Esophagus (tissue), 2 donors: ENCODE data around the gene CHI3L1. TPM values are rescaled to one million over a fixed set of nuclear protein-coding genes. Genes with fewer than 3 reads are reported as not detected.

Experiments used
- H3K27ac ChIP-seq, 2 donors: one replicate each; pipeline ENCODE4 v1.5.1; 2013; ENCODE audit warnings: low read depth in 2 of 2, mild to moderate bottlenecking in 2 of 2, inconsistent platforms in 1 of 2, low read length in 1 of 2, moderate library complexity in 1 of 2
- H3K27me3 ChIP-seq, 2 donors: one replicate each; pipeline ENCODE4 v1.6.1; 2013; ENCODE audit warnings: low read length in 2 of 2, control low read depth in 1 of 2, mild to moderate bottlenecking in 1 of 2; ENCODE audit not compliant: insufficient read depth in 2 of 2, control insufficient read depth in 1 of 2
- H3K36me3 ChIP-seq, 2 donors: one replicate each; pipeline ENCODE4 v1.6.1; 2013; ENCODE audit warnings: low read length in 1 of 2; ENCODE audit not compliant: control insufficient read depth in 2 of 2, insufficient read depth in 2 of 2
- H3K4me1 ChIP-seq, 2 donors: one replicate each; pipeline ENCODE4 v1.6.1; 2013; ENCODE audit warnings: low read length in 1 of 2; ENCODE audit not compliant: control insufficient read depth in 2 of 2, insufficient read depth in 2 of 2
- H3K4me3 ChIP-seq, 2 donors: one replicate each; pipeline ENCODE4 v1.5.1; 2013; ENCODE audit warnings: low read length in 2 of 2, mild to moderate bottlenecking in 2 of 2, low read depth in 1 of 2, moderate library complexity in 1 of 2
- H3K9me3 ChIP-seq, 2 donors: one replicate each; pipeline ENCODE4 v1.6.1; 2013; ENCODE audit warnings: mild to moderate bottlenecking in 2 of 2, low read depth in 1 of 2, low read length in 1 of 2, moderate library complexity in 1 of 2; ENCODE audit not compliant: control insufficient read depth in 2 of 2, insufficient read depth in 1 of 2
- WGBS, 2 donors: extraction: QIAGEN DNeasy Blood & Tissue Kit; methylation state at CpG; one replicate each; pipeline ENCODE4 v1.1.7; 2013; 5-methylcytosine and 5-hydroxymethylcytosine counted together
- polyA plus RNA-seq, 2 donors: library from polyadenylated mRNA; stranded (reverse); fragments of 200-250 nt; gene quantifications; one replicate each; pipeline ENCODE4 v1.2.3, GENCODE V29; 2013
- donor health status: healthy with polysubstance abuse.
- donor health status: Bipolar disorder and iron deficiency.

Gene CHI3L1
- polyA plus RNA-seq, 2 donors: 3.3 to 19.6 TPM

DNA sequence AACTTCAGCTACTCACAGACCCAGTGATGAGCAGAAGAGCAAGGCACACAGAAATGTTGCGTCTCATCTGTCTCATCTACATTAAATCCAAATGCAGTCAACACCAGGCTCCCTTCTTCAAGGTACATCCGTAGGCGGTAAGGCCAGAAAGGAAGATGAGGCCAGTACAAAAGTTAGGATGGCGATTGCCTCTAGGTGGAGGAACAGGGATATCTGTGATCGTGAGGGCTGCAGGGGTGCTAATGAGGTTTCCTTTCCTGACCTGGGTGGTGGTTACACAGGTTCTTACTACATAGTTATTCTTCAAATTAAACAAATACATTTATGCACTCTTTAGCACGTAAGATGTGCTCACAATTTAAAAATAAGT, 9.5 kb downstream of the CHI3L1 start:
- no peak overlapping the region for H3K4me3 ChIP-seq
- no peak overlapping the region for H3K27ac ChIP-seq
- H3K4me1 ChIP-seq: no peaks in the 10 kb centered on the region
- H3K27me3 ChIP-seq: no peaks in the 10 kb centered on the region
- 89 to 91% methylated on average over 6 of the region's 6 CpGs for WGBS, 2 donors
- H3K9me3 ChIP-seq: no peaks in the 10 kb centered on the region
- no peaks in the 10 kb centered on the region for H3K36me3 ChIP-seq

DNA sequence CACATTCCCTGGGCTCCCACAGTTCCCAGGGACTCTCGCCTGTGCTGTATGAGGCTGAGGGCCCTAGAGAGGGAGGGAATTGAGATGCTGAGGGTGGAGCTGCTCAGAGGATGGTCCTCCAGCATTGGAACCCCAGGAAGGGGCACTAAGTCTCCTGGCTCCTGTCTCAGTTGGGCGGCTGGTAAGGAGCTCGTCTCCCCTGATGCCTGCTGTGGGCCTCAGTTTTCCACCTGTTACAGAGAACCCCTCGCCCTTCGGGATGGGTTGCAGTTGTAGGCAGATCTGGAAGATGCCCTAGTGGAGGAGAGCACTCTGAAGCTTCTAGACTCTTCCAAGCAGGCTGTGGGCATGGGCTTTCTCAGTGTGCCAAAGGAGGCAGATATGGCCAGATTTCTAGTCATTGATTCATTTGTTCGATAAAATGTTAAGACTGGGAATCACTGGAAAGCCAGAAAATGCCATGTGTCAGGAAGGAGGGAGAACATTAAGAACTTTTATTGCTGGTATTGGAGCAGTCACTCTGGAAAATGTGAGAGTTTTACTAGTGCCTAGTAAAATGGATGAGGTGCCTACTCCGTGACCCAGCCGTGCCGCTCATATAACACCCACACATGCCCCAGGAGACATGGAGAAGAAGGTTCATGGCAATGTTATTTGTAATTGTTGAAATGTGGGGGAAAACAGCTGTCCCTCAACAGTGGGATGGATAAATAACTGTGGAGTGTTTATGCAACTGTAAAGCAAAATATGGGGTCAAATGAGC, 10.1 kb downstream of the CHI3L1 start:
- H3K27me3 ChIP-seq: no peaks in the 10 kb centered on the region
- H3K4me1 ChIP-seq: no peaks in the 10 kb centered on the region
- no peak overlapping the region for H3K27ac ChIP-seq
- no peaks in the 10 kb centered on the region for H3K36me3 ChIP-seq
- no peak overlapping the region for H3K4me3 ChIP-seq
- 93 to 95% methylated on average over 9 of the region's 9 CpGs for WGBS, 2 donors
- H3K9me3 ChIP-seq: no peaks in the 10 kb centered on the region

DNA sequence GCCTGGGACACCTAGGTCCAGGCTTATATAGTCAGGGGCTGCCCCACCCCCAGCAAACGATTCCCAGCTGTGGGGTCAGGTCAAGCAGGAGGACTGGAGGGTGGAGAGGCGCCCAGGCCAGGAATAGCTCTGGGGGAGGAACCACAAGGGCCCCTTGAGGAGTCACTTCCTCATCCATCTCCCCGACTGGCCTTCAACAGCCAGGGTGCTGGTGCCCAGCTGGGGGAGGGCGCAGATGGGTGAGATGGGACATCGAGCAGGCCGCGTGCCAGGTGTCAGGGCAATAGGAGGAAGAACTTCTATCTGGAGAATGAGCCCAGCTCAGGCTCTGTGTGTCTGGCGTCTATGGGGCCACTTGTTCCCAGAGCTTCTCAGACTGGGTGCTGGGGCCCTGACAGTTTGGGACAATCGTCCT, 10.7 kb downstream of the CHI3L1 start:
- H3K4me3 ChIP-seq: no peak overlapping the region
- H3K27ac ChIP-seq: no peak overlapping the region
- no peaks in the 10 kb centered on the region for H3K36me3 ChIP-seq
- H3K4me1 ChIP-seq: no peaks in the 10 kb centered on the region
- 66 to 80% methylated on average over 9 of the region's 9 CpGs for WGBS, 2 donors
- no peaks in the 10 kb centered on the region for H3K9me3 ChIP-seq
- H3K27me3 ChIP-seq: no peaks in the 10 kb centered on the region

DNA sequence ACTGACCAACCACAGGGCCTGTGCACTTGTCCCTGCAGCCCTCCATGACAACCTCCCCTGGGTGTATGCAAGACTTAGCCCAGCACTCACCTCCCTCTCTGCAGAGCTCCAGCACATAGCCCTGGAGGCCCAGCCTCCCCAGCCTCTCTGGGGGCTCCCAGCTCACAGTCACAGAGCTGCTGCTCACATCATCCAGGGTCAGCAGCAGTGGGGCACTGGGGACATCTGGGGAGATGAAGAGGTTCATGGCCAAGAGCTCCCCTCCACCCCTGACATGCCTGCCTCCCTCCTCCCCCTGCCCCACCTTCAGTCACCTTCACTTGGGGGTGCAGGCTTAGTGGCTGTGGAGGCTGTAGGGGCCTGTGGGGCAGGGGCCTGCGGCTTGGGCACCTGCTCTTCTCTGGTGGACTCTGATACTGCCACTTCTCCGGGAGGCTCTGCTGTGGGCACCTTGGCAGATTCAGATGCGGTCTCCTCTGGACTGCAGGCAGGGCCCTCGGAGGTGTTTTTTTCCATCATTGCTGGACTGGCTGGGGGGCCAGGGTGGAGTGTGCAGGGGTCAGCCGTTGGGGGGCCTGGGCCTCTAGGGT, 11.2 kb downstream of the CHI3L1 start, which contains the start of gene MYBPH:
TSS of gene MYBPH (minus strand) at position 590 of the 590 bp plus-strand sequence. CDS start at position 519, 71 bp downstream.
- Histone ChIP-seq H3K36me3 (no peaks in the 10 kb centered on the region), H3K9me3 (no peaks in the 10 kb centered on the region), H3K27me3 (no peaks in the 10 kb centered on the region), H3K4me3 (no peak within 1 kb of the TSS), H3K4me1 (no peaks in the 10 kb centered on the region), H3K27ac (no peak within 1 kb of the TSS)
- 78 to 84% methylated on average over 5 of the region's 5 CpGs for WGBS, 2 donors

DNA sequence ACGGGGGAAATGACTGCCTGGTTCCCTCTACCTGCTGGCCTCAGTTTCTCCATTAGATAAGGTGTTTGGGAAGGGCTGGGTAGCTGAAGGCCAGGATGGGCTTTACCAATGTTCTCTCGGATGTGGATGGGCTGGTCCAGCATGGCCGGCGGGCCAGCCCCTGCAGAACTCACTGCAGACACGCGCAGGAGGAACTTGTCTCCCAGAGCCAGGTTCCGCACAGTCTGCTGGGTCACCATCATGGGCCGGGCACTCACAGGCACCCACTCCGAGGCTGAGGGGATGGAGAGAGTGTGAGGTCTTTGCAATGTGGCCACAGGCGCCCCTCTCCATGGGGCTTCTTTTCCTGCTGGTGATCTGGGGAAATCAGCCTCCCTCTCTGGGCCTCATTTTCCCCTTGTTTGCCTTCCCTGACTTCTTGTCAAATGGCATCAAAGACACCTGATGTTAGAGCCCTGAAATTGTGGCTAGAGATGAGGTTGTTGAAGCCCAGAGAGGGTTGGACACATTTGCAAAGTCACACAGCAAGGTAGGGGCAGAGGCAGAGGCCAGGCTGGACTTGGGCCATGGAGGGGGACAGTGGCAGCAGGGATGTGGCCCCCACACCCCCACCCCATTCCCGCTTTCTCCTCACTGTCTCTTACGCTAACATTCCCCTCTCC, 12.0 kb downstream of the CHI3L1 start:
- Histone ChIP-seq H3K4me1 (no peaks in the 10 kb centered on the region), H3K4me3 (no peak overlapping the region), H3K9me3 (no peaks in the 10 kb centered on the region), H3K27me3 (no peaks in the 10 kb centered on the region), H3K36me3 (no peaks in the 10 kb centered on the region), H3K27ac (no peak overlapping the region)
- 91 to 92% methylated on average over 12 of the region's 12 CpGs for WGBS, 2 donors

DNA sequence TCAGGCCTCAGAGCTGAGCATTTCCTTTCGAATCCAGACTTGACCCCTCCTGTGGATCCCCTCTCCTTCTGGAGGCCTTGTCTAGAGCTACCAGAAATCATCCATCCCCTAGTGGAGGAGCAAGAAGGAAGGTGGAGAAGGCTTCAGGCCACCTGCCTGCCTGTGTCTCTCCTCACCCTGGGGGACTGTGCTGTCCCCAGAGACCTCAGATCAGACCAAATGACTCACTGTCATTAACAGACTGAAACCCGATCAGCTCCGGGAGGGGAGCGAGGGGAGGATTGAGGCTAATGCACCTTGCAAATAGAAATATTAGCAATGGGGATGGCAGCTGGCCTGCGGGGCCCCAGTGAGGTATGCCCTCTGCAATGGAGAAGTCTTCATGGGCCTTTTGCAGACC, 12.9 kb downstream of the CHI3L1 start:
- WGBS, 2 donors: 77 to 86% methylated on average over 5 of the region's 5 CpGs
- H3K4me3 ChIP-seq: no peak overlapping the region
- H3K4me1 ChIP-seq: no peaks in the 10 kb centered on the region
- H3K27me3 ChIP-seq: no peaks in the 10 kb centered on the region
- H3K36me3 ChIP-seq: no peaks in the 10 kb centered on the region
- no peak overlapping the region for H3K27ac ChIP-seq
- H3K9me3 ChIP-seq: no peaks in the 10 kb centered on the region

DNA sequence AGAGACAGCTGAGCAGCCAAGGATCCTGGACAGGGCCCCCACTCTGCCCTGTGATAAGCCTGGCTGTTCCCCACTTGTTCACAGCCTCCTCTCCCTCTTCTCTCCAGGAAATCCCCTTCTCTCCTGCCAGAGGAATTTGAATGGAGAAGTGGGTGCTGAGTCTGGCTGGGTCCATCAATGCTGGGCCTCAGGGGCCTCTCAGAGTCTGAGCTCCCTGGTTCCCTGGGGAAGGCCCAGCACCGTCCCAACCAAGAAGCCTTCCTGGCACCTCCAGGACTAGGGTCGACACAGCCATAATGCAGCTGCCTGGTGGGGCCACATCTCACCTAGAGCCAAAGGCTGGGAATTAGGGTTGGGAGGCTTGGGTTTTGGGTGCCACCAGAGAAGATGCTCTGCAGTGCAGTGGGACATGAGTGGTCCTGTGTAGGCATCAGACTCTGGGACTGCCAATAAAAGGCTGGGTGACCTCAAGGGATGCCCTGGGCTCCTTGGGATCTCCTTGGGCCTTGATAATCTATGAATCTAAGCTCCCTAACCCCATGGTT, 13.4 kb downstream of the CHI3L1 start:
- Histone ChIP-seq H3K36me3 (no peaks in the 10 kb centered on the region), H3K4me1 (no peaks in the 10 kb centered on the region), H3K4me3 (no peak overlapping the region), H3K27me3 (no peaks in the 10 kb centered on the region), H3K9me3 (no peaks in the 10 kb centered on the region), H3K27ac (no peak overlapping the region)
- 68 to 69% methylated on average over 2 of the region's 2 CpGs for WGBS, 2 donors

DNA sequence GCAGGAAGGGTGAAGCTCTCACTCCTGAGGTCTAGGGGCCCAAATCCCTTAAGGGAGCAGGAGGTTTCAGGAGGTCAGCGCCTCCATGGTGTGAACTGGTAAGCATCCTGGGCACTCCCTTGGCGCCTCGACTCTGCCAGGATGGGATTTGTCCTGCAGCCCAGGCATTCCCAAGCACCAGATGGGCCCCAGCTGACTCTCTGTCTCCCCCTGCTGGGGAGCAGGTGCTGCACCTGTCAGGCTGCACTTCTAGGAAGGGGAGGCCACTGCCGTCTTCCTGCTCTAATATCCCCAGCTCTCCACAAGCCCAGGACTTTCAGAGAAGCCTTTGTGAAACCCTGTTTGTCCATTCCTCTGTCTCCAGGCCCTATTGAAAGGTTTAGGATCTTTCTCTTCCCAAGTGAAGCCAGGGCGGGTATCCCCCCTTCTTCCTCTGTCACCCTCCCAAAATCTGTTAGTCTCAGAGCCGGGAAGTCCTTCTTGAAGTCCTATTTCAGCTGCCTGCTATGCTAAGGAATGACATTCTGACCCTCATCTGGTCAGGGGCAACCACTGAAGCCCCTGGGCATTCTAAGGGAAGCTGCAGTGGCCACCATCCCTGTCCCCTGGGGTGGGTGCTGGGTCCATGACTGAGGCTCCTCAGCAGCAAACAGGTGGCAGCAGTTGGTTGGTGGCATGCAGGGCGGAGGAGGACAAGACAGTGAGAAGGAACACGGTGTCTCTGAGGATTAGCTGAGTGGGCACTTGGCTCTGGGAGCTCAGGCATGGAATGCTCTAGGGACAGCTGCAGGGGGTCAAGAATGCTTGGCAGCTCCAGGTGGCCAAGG, 14.1 kb downstream of the CHI3L1 start:
- no peak overlapping the region for H3K4me3 ChIP-seq
- no peaks in the 10 kb centered on the region for H3K27me3 ChIP-seq
- WGBS, 2 donors: 49 to 55% methylated on average over 8 of the region's 8 CpGs

More for the DNA sequence above, 14.1 kb downstream of the CHI3L1 start:
- no peaks in the 10 kb centered on the region for H3K4me1 ChIP-seq
- no peaks in the 10 kb centered on the region for H3K9me3 ChIP-seq
- H3K36me3 ChIP-seq: no peaks in the 10 kb centered on the region
- H3K27ac ChIP-seq: no peak overlapping the region
